ENCODE results near the gene CLMP.

DNA sequence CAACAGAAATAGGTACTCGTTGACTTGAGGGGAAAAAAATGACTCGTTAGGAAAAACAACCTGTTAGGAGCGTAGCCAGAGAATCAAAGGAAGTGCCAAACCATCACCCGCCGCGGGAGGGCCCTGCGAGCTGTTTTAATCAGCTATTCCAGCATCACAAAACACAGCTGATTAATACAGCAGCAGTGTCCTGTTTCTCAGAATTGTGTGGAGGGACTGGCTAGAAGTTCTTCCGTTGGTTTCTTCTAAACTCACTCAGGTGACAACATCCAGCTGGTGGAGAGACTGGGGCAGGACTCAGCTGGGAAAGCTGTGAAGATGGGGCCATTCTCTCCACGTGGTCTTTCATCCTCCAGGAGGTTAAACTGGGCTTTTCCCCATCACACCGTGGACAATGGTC is 161.2 kb downstream of the CLMP start:
- TF ChIP-seq TAF1 (IDR thresholded peaks at IDR 0.05; ENCODE audit: borderline replicate concordance, insufficient read depth, low read length) (no peak), POLR2AphosphoS5 (IDR thresholded peaks at IDR 0.05; ENCODE audit: low read depth, low read length) (no peak)
- TF ChIP-seq, protein P1, sequence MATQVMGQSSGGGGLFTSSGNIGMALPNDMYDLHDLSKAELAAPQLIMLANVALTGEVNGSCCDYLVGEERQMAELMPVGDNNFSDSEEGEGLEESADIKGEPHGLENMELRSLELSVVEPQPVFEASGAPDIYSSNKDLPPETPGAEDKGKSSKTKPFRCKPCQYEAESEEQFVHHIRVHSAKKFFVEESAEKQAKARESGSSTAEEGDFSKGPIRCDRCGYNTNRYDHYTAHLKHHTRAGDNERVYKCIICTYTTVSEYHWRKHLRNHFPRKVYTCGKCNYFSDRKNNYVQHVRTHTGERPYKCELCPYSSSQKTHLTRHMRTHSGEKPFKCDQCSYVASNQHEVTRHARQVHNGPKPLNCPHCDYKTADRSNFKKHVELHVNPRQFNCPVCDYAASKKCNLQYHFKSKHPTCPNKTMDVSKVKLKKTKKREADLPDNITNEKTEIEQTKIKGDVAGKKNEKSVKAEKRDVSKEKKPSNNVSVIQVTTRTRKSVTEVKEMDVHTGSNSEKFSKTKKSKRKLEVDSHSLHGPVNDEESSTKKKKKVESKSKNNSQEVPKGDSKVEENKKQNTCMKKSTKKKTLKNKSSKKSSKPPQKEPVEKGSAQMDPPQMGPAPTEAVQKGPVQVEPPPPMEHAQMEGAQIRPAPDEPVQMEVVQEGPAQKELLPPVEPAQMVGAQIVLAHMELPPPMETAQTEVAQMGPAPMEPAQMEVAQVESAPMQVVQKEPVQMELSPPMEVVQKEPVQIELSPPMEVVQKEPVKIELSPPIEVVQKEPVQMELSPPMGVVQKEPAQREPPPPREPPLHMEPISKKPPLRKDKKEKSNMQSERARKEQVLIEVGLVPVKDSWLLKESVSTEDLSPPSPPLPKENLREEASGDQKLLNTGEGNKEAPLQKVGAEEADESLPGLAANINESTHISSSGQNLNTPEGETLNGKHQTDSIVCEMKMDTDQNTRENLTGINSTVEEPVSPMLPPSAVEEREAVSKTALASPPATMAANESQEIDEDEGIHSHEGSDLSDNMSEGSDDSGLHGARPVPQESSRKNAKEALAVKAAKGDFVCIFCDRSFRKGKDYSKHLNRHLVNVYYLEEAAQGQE (IDR thresholded peaks at IDR 0.05; ENCODE audit: insufficient read depth in 1 of 2, low read depth in 2 of 2, low read length in 2 of 2) = no peak

All from PFSK-1 (cell line).